IMR-90 (cell line): ENCODE results near the gene GFAP. TPM values are rescaled to one million over a fixed set of nuclear protein-coding genes. Genes with fewer than 3 reads are reported as not detected.
A peak's percentile ranks its signal among the peaks of the same experiment; 100 is the strongest.

Experiments
- ATAC-seq: fragments of 200-7000 bp; cut with Tn5 transposase; 2 replicates; pipeline ENCODE4 v1.9.1; 2020; ENCODE audit warnings: low read depth, mild to moderate bottlenecking, moderate library complexity
- BruUV-seq: library from RNA; stranded (reverse); fragments of 400-500 nt; replicated peaks from 2 replicates; lab custom pipeline; 2021; lab: Mats Ljungman, UMichigan
- CTCF ChIA-PET: fragments of 300-600 bp; formaldehyde crosslinking; extraction: SDS; loops from one replicate; lab custom pipeline; 2021; ENCODE audit warnings: antibody characterized with exemption; lab: Yijun Ruan, JAX
- POLR2A ChIA-PET: fragments of 300-600 bp; sonication (Branson Sonifier 250); formaldehyde crosslinking; loops from one replicate; lab custom pipeline; 2022; ENCODE audit warnings: antibody characterized with exemption; ENCODE audit not compliant: unreplicated experiment; lab: Charles Lee
- DNase-seq: peaks from one replicate; pipeline ENCODE4 v3.0.0; 2013
- H2AFZ ChIP-seq: replicated peaks from 2 replicates; pipeline ENCODE3; 2013; ENCODE audit warnings: low read length, mild to moderate bottlenecking; ENCODE audit not compliant: poor library complexity
- H2AK5ac ChIP-seq: 2 replicates; pipeline ENCODE4 v1.6.1; 2013; ENCODE audit warnings: low read depth, low read length, inconsistent platforms
- H2AK9ac ChIP-seq: replicated peaks from 2 replicates; pipeline ENCODE3; 2013; ENCODE audit warnings: mild to moderate bottlenecking, low read depth, low read length, moderate library complexity; ENCODE audit not compliant: poor library complexity
- H2BK120ac ChIP-seq: 2 replicates; pipeline ENCODE4 v1.6.1; 2013; ENCODE audit warnings: low read depth, low read length, inconsistent platforms
- H2BK15ac ChIP-seq: 3 replicates; pipeline ENCODE4 v1.6.1; 2013; ENCODE audit warnings: low read depth, low read length, inconsistent platforms
- H2BK20ac ChIP-seq: 2 replicates; pipeline ENCODE4 v1.6.1; 2013; ENCODE audit warnings: low read depth, mild to moderate bottlenecking, inconsistent platforms, low read length, moderate library complexity
- H2BK5ac ChIP-seq: 2 replicates; pipeline ENCODE4 v1.6.1; 2013; ENCODE audit warnings: mild to moderate bottlenecking, low read depth, low read length, inconsistent platforms; ENCODE audit not compliant: poor library complexity, severe bottlenecking
- H3K14ac ChIP-seq: replicated peaks from 2 replicates; pipeline ENCODE4 v1.6.1; 2013; ENCODE audit warnings: low read depth, low read length, inconsistent platforms
- H3K18ac ChIP-seq: 2 replicates; pipeline ENCODE4 v1.6.1; 2013; ENCODE audit warnings: low read depth, low read length, control low read depth
- H3K23ac ChIP-seq: 2 replicates; pipeline ENCODE4 v1.6.1; 2013; ENCODE audit warnings: low read depth, low read length, inconsistent platforms
- H3K27ac ChIP-seq: 2 replicates; pipeline ENCODE4 v1.5.1; 2013; ENCODE audit warnings: mild to moderate bottlenecking, control low read depth, low read length; ENCODE audit not compliant: insufficient read depth
- H3K27me3 ChIP-seq: 2 replicates; pipeline ENCODE4 v1.6.1; 2013; ENCODE audit warnings: low read length; ENCODE audit not compliant: control insufficient read depth, insufficient read depth
- H3K36me3 ChIP-seq: 2 replicates; pipeline ENCODE4 v1.6.1; 2013; ENCODE audit warnings: low read length, mixed read lengths; ENCODE audit not compliant: control insufficient read depth, insufficient read depth
- H3K4ac ChIP-seq: 2 replicates; pipeline ENCODE4 v1.6.1; 2013; ENCODE audit warnings: low read depth, low read length, inconsistent platforms
- H3K4me1 ChIP-seq: 2 replicates; pipeline ENCODE4 v1.6.1; 2013; ENCODE audit warnings: low read length, mixed read lengths; ENCODE audit not compliant: control insufficient read depth, insufficient read depth
- H3K4me2 ChIP-seq: 2 replicates; pipeline ENCODE4 v1.6.1; 2013; ENCODE audit warnings: low read depth, mild to moderate bottlenecking, control low read depth, low read length, moderate library complexity
- H3K4me3 ChIP-seq: 2 replicates; pipeline ENCODE4 v1.5.1; 2013; ENCODE audit warnings: low read depth, mild to moderate bottlenecking, control low read depth, low read length, moderate library complexity; ENCODE audit not compliant: insufficient read depth
- H3K56ac ChIP-seq: 2 replicates; pipeline ENCODE4 v1.6.1; 2013; ENCODE audit warnings: low read length, inconsistent platforms; ENCODE audit not compliant: insufficient read depth; ENCODE audit errors: extremely low read depth
- H3K79me1 ChIP-seq, 2 experiments: 2 replicates each; pipeline ENCODE4 v1.6.1; 2013; ENCODE audit warnings: low read length in 2 of 2, inconsistent platforms in 1 of 2, low read depth in 1 of 2
- H3K9ac ChIP-seq: 2 replicates; pipeline ENCODE4 v1.6.1; 2013; ENCODE audit warnings: low read depth, low read length, control low read depth
- H3K9me1 ChIP-seq: 2 replicates; pipeline ENCODE4 v1.6.1; 2013; ENCODE audit warnings: low read length, inconsistent platforms; ENCODE audit not compliant: insufficient read depth
- H3K9me3 ChIP-seq: 2 replicates; pipeline ENCODE4 v1.6.1; 2013; ENCODE audit warnings: low read length; ENCODE audit not compliant: control insufficient read depth, insufficient read depth
- H4K20me1 ChIP-seq: 2 replicates; pipeline ENCODE4 v1.6.1; 2013; ENCODE audit warnings: low read length, inconsistent platforms; ENCODE audit not compliant: insufficient read depth
- H4K5ac ChIP-seq: 2 replicates; pipeline ENCODE4 v1.6.1; 2013; ENCODE audit warnings: mild to moderate bottlenecking, low read depth, low read length, control low read depth
- H4K8ac ChIP-seq, 2 experiments: 2 replicates each; pipeline ENCODE4 v1.6.1; 2013; ENCODE audit warnings: low read depth in 2 of 2, low read length in 2 of 2, control low read depth in 1 of 2, inconsistent platforms in 1 of 2
- H4K91ac ChIP-seq: 2 replicates; pipeline ENCODE4 v1.6.1; 2013; ENCODE audit warnings: low read depth, low read length, inconsistent platforms; ENCODE audit not compliant: insufficient read depth
- BHLHE40 ChIP-seq: fragments of 150-350 bp; IDR thresholded peaks from 2 replicates; pipeline ENCODE4 v1.6.1; 2016; ENCODE audit warnings: mild to moderate bottlenecking, low read depth, low read length
- CEBPB ChIP-seq: IDR thresholded peaks from 2 replicates; pipeline ENCODE4 v1.6.1; 2012; ENCODE audit warnings: low read depth, low read length, improper control_type of control experiment
- CHD1 ChIP-seq: IDR thresholded peaks from 2 replicates; pipeline ENCODE4 v1.6.1; 2012; ENCODE audit warnings: low read depth, low read length, improper control_type of control experiment
- FOS ChIP-seq: fragments of 150-350 bp; IDR thresholded peaks from 2 replicates; pipeline ENCODE4 v1.6.1; 2016; ENCODE audit warnings: low read depth, low read length
- MAFK ChIP-seq: IDR thresholded peaks from 2 replicates; pipeline ENCODE4 v1.6.1; 2012; ENCODE audit warnings: low read depth, low read length, improper control_type of control experiment
- NFE2L2 ChIP-seq: fragments of 150-350 bp; IDR thresholded peaks from 2 replicates; pipeline ENCODE4 v1.6.1; 2016; ENCODE audit warnings: low read depth, mild to moderate bottlenecking, low read length
- POLR2A ChIP-seq: IDR thresholded peaks from 2 replicates; pipeline ENCODE4 v1.6.1; 2012; ENCODE audit warnings: mild to moderate bottlenecking, low read depth, low read length
- RAD21 ChIP-seq: IDR thresholded peaks from 2 replicates; pipeline ENCODE4 v1.6.1; 2012; ENCODE audit warnings: low read length, improper control_type of control experiment
- RCOR1 ChIP-seq: IDR thresholded peaks from 2 replicates; pipeline ENCODE4 v1.6.1; 2012; ENCODE audit warnings: mild to moderate bottlenecking, low read length, improper control_type of control experiment; ENCODE audit not compliant: insufficient replicate concordance
- RFX5 ChIP-seq: IDR thresholded peaks from 2 replicates; pipeline ENCODE4 v1.8.0; 2012; ENCODE audit warnings: low read depth, mild to moderate bottlenecking, low read length, moderate library complexity
- SMC3 ChIP-seq: fragments of 150-350 bp; IDR thresholded peaks from 2 replicates; pipeline ENCODE4 v1.6.1; 2016; ENCODE audit warnings: low read depth, mild to moderate bottlenecking, antibody characterized with exemption, low read length, moderate library complexity
- USF2 ChIP-seq: fragments of 150-350 bp; IDR thresholded peaks from 2 replicates; pipeline ENCODE4 v1.6.1; 2017; ENCODE audit warnings: mild to moderate bottlenecking, antibody characterized with exemption, low read length, low read depth
- WGBS, 2 experiments: methylation state at CpG; one replicate each; pipeline versions ENCODE4 v1.1.5 to v1.1.7; 2013; ENCODE audit warnings: missing lambda C conversion rate in 2 of 2; ENCODE audit not compliant: insufficient read length in 1 of 2; ENCODE audit errors: extremely low coverage in 2 of 2; 5-methylcytosine and 5-hydroxymethylcytosine counted together
- dilution Hi-C: fragments of 300-500 bp; cut with HindIII; formaldehyde crosslinking; loops from one replicate; pipeline ENCODE4 v1.14.3; 2018; ENCODE audit warnings: low sequenced_read_pairs; ENCODE audit not compliant: unreplicated experiment
- in situ Hi-C: fragments of 300-500 bp; cut with MboI; formaldehyde crosslinking; loops from 3 replicates; pipeline ENCODE4 v1.14.3; 2019; ENCODE audit warnings: low sequenced_read_pairs, inconsistent platforms, mixed read lengths
- intact Hi-C: fragments of 100-400 bp; cut with micrococcal nuclease; formaldehyde crosslinking; loops from 2 replicates; pipeline ENCODE4 v1.10.0; 2022
- polyA plus RNA-seq, 3 experiments: library from polyadenylated mRNA; depleted of rRNA; stranded (reverse); fragments of >200 nt; gene quantifications; 2 replicates each; pipeline ENCODE4 v1.2.3, GENCODE V29; 2012; ENCODE audit warnings: low replicate concordance in 1 of 3
- total RNA-seq: library from RNA; depleted of rRNA; stranded (reverse); fragments of >200 nt; gene quantifications from 2 replicates; pipeline ENCODE4 v1.2.3, GENCODE V29; 2012
- TF ChIP-seq, protein P1 (sequence below): conservative IDR thresholded peaks from 2 replicates; pipeline ENCODE4 v1.5.1; 2012; ENCODE audit warnings: mild to moderate bottlenecking, low read depth, low read length, improper control_type of control experiment

GFAP gene
- total and polyA plus RNA-seq, 2 of the 4 experiments (the other 2 are of a cell fraction), result 0.18 to 0.19 TPM

DNA sequence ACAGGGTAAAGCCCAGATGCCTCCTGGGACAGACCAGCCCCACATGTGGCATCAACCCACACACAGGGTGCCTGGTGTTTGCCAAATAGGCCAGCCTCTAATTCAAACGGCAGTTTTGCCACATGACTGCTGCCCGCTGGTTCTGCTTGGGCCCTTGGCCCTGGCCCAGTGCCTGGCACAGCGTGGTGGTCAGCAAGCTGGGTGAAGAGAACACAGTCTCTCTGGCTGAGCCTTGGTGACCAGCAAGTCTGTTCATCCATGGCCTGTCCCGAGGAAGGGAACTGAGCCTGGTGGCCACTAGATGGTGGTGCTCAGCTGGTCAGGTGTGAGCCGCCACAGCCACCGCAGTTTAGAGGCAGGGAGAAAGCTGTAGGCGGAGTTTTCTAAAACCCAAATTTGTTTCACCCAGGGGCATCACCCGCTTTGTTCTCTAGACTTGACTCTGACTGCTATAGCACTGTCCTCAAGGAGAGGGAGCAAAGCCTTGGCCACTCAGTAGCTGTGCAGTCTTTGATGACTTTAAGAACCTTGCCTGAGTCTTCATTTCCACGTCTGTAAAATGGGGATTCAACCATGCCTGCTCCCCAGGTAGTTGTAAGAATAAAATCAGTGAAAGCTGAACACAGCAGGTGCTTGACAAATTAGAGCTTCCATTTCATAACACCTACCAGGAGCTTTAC, 4.7 kb upstream of the GFAP start (continued):
- TF ChIP-seq NFE2L2, result no peak
- TF ChIP-seq MAFK, result no peak
- TF ChIP-seq USF2, result no peak; the same call in 1 of the 2 replicates
- TF ChIP-seq RFX5, result no peak
- TF ChIP-seq RCOR1, result no peak

- Histone ChIP-seq H3K4me3 (no peak overlapping the region), H3K4ac (peak overlapping the region; percentile 53), H3K27me3 (peaks cover 8% of the 10 kb centered on the region; the same call in 1 of the 2 replicates), H2BK15ac (no peak overlapping the region), H3K14ac (no peak overlapping the region), H3K79me1 (no peaks in the 10 kb centered on the region), H3K4me1 (peaks cover 9% of the 10 kb centered on the region; the same call in 1 of the 2 replicates), H3K9me3 (no peaks in the 10 kb centered on the region), H3K4me2 (no peak overlapping the region), H3K9me1 (no peaks in the 10 kb centered on the region), H3K36me3 (no peaks in the 10 kb centered on the region), H2BK20ac (no peak overlapping the region), H4K8ac (no peak overlapping the region), H3K23ac (no peak overlapping the region), H4K91ac (no peak overlapping the region), H4K20me1 (no peaks in the 10 kb centered on the region; the same call in 1 of the 2 replicates), H2AK9ac (peak overlapping the region; percentile 74), H2AK5ac (no peak overlapping the region; the same call in none of the 2 replicates), H3K56ac (no peak overlapping the region), H2AFZ (peak overlapping the region; percentile 87), H2BK120ac (0 out of 2 replicates have a peak overlapping the region, but pooled peaks have one; percentile 58), H3K27ac (no peak overlapping the region), H3K9ac (no peak overlapping the region), H4K5ac (no peak overlapping the region), H2BK5ac (no peak overlapping the region), H3K18ac (no peak overlapping the region)
- BruUV-seq, result no TSS peak
- dilution Hi-C loops (no loop called here), intact Hi-C loops (no loop called here), in situ Hi-C loops (no loop called here)
- 57% methylated on average over 1 of the region's 2 CpGs; no CpG with 5 or more reads in 1 of the 2 experiments for WGBS, 2 experiments
- DNase-seq, result no peak
- CTCF ChIA-PET, result interaction anchor here (0.7 to 6.6 kb wide), 6 partner anchors 11 to 127 kb away, joined by 3 to 62 read pairs (median 5); no protein-coding TSS in a partner anchor
- ATAC-seq, result no peak
- POLR2A ChIA-PET, result no interaction called here
- TF ChIP-seq CHD1 (no peak), CEBPB (no peak), FOS (no peak), NFE2L2 (no peak), RAD21 (no peak), POLR2A (no peak), BHLHE40 (no peak), USF2 (no peak), MAFK (no peak), RFX5 (no peak), RCOR1 (no peak), SMC3 (no peak)
- TF ChIP-seq, protein P1, sequence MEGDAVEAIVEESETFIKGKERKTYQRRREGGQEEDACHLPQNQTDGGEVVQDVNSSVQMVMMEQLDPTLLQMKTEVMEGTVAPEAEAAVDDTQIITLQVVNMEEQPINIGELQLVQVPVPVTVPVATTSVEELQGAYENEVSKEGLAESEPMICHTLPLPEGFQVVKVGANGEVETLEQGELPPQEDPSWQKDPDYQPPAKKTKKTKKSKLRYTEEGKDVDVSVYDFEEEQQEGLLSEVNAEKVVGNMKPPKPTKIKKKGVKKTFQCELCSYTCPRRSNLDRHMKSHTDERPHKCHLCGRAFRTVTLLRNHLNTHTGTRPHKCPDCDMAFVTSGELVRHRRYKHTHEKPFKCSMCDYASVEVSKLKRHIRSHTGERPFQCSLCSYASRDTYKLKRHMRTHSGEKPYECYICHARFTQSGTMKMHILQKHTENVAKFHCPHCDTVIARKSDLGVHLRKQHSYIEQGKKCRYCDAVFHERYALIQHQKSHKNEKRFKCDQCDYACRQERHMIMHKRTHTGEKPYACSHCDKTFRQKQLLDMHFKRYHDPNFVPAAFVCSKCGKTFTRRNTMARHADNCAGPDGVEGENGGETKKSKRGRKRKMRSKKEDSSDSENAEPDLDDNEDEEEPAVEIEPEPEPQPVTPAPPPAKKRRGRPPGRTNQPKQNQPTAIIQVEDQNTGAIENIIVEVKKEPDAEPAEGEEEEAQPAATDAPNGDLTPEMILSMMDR, result no peak
These were observed 4.1 kb upstream of the GFAP start for GRCh38 chr17:44919411-44919810.
